A549 (cell line): ENCODE data around the gene COPS6. TPM values are rescaled to one million over a fixed set of nuclear protein-coding genes. Genes with fewer than 3 reads are reported as not detected.

Source experiments
- ATAC-seq, 2 experiments: fragments of 200-7000 bp in 1 of 2; fragments of >200 bp in 1 of 2; cut with Nextera tagmentation in 1 of 2; cut with Tn5 transposase in 1 of 2; 3 replicates each; pipeline versions ENCODE4 v1.8.0 to v1.9.1; 2018 to 2020; ENCODE audit warnings: mild to moderate bottlenecking in 1 of 2, moderate library complexity in 1 of 2
- CTCF ChIA-PET: fragments of 300-600 bp; sonication (Branson Sonifier 250); formaldehyde crosslinking; extraction: SDS; loops from one replicate; lab custom pipeline; 2021; ENCODE audit warnings: antibody characterized with exemption, inconsistent platforms; lab: Yijun Ruan, JAX
- POLR2A ChIA-PET: fragments of 350-600 bp; formaldehyde crosslinking; extraction: SDS; loops from one replicate; lab custom pipeline; 2021; ENCODE audit warnings: antibody characterized with exemption, inconsistent platforms; lab: Yijun Ruan, JAX
- DNase-seq, 2 experiments: peaks; one replicate each; pipeline versions ENCODE4 v3.0.0 to v3.0.0-alpha.2; 2011 to 2016; ENCODE audit warnings: low read depth in 1 of 2, low spot score in 1 of 2
- FAIRE-seq: peaks from 2 replicates; lab custom pipeline; 2011; peaks lifted over from hg19 to GRCh38; lab: Jason Lieb, UNC
- H3K27ac ChIP-seq, 2 experiments: fragments of >200 bp; sonication (Bioruptor Twin); formaldehyde crosslinking; 3 replicates each; pipeline ENCODE4 v1.5.1; 2016 to 2017
- H3K4me1 ChIP-seq: fragments of >200 bp; sonication (Bioruptor Twin); formaldehyde crosslinking; 3 replicates; pipeline ENCODE4 v1.6.1; 2016
- H3K4me2 ChIP-seq: fragments of >200 bp; sonication (Bioruptor Twin); formaldehyde crosslinking; 3 replicates; pipeline ENCODE4 v1.6.1; 2016
- H3K4me3 ChIP-seq: fragments of >200 bp; sonication (Bioruptor Twin); formaldehyde crosslinking; 3 replicates; pipeline ENCODE4 v1.5.1; 2016
- H3K9me3 ChIP-seq: fragments of >200 bp; sonication (Bioruptor Twin); formaldehyde crosslinking; 3 replicates; pipeline ENCODE4 v1.6.1; 2016
- BHLHE40 ChIP-seq: IDR thresholded peaks from 2 replicates; pipeline ENCODE4 v1.6.1; 2012; ENCODE audit warnings: low read depth, low read length, inconsistent platforms
- FOXS1 ChIP-seq: fragments of 250-450 bp; sonication (Bioruptor Pico); IDR thresholded peaks from 2 replicates; pipeline ENCODE4 v1.5.0; 2020; ENCODE audit warnings: mild to moderate bottlenecking, moderate library complexity
- JUN ChIP-seq, 2 experiments: fragments of >200 bp; sonication (Bioruptor Twin); formaldehyde crosslinking; IDR thresholded peaks; 2 replicates in 1 of 2; 3 replicates in 1 of 2; pipeline ENCODE4 v1.6.1; 2016 to 2017
- KDM5A ChIP-seq: fragments of 200-600 bp; sonication (generic); IDR thresholded peaks from 2 replicates; pipeline ENCODE4 v1.6.1; 2016; ENCODE audit warnings: antibody characterized with exemption, mild to moderate bottlenecking
- MAZ ChIP-seq: fragments of 150-350 bp; IDR thresholded peaks from 2 replicates; pipeline ENCODE4 v1.6.1; 2014; ENCODE audit warnings: antibody characterized with exemption, low read depth, low read length, borderline replicate concordance
- MYC ChIP-seq: IDR thresholded peaks from 2 replicates; pipeline ENCODE4 v1.6.1; 2012; ENCODE audit warnings: mild to moderate bottlenecking, inconsistent platforms, low read length, improper control_type of control experiment, borderline replicate concordance
- NPAS2 ChIP-seq: fragments of 250-450 bp; sonication (Bioruptor Pico); IDR thresholded peaks from 2 replicates; pipeline ENCODE4 v1.8.0; 2022; ENCODE audit warnings: mild to moderate bottlenecking, moderate library complexity, borderline replicate concordance
- NR3C1 ChIP-seq: fragments of >200 bp; sonication (Bioruptor Twin); formaldehyde crosslinking; IDR thresholded peaks from 3 replicates; pipeline ENCODE4 v1.6.1; 2017
- PHF8 ChIP-seq: fragments of 200-600 bp; sonication (generic); IDR thresholded peaks from 2 replicates; pipeline ENCODE4 v1.6.1; 2016; ENCODE audit warnings: low read depth, mild to moderate bottlenecking, antibody characterized with exemption, moderate library complexity, borderline replicate concordance
- RCOR1 ChIP-seq: fragments of 150-350 bp; IDR thresholded peaks from 2 replicates; pipeline ENCODE4 v1.6.1; 2014; ENCODE audit warnings: antibody characterized with exemption, low read length, low read depth
- SREBF2 ChIP-seq: fragments of 450-650 bp; IDR thresholded peaks from 2 replicates; pipeline ENCODE4 v1.6.1; 2014; ENCODE audit warnings: mild to moderate bottlenecking, moderate library complexity
- ZC3H11A ChIP-seq: fragments of 450-650 bp; IDR thresholded peaks from 2 replicates; pipeline ENCODE4 v1.6.1; 2014; ENCODE audit warnings: antibody characterized with exemption, mild to moderate bottlenecking
- ZFP36 ChIP-seq: fragments of 450-650 bp; IDR thresholded peaks from 2 replicates; pipeline ENCODE4 v1.6.1; 2014; ENCODE audit warnings: borderline replicate concordance; ENCODE audit not compliant: partially characterized antibody
- ZSCAN20 ChIP-seq: fragments of 250-450 bp; sonication (Bioruptor Pico); IDR thresholded peaks from 2 replicates; pipeline ENCODE4 v1.8.0; 2022; ENCODE audit warnings: mild to moderate bottlenecking, moderate library complexity
- WGBS: methylation state at CpG from one replicate; pipeline ENCODE4 v1.1.6; 2017; ENCODE audit errors: missing lambda C conversion rate; 5-methylcytosine and 5-hydroxymethylcytosine counted together
- polyA plus RNA-seq, 4 experiments: library from polyadenylated mRNA; depleted of rRNA in 3 of 4; stranded (reverse); fragments of >200 nt; fragmentation: RNase III in 1 of 4; extraction: RNeasy Plus Mini Kit Qiagen cat#74134 plus additional on column Dnase treatment in 1 of 4; gene quantifications; 2 replicates in 3 of 4; 3 replicates in 1 of 4; pipeline ENCODE4 v1.2.3, GENCODE V29; 2011 to 2017
- TF ChIP-seq, protein P1 (sequence below): IDR thresholded peaks from 2 replicates; pipeline ENCODE4 v1.6.1; 2012; ENCODE audit warnings: low read depth, borderline replicate concordance
- TF ChIP-seq, protein P2 (sequence below): fragments of 200-600 bp; sonication (generic); IDR thresholded peaks from 2 replicates; pipeline ENCODE4 v1.6.1; 2016; ENCODE audit warnings: antibody characterized with exemption, mild to moderate bottlenecking, moderate library complexity
- TF ChIP-seq, protein P3 (sequence below): fragments of >200 bp; sonication (Bioruptor Twin); formaldehyde crosslinking; IDR thresholded peaks from 2 replicates; pipeline ENCODE4 v1.6.1; 2016
- TF ChIP-seq, protein P4 (sequence below): fragments of 150-350 bp; IDR thresholded peaks from 2 replicates; pipeline ENCODE4 v1.6.1; 2014; ENCODE audit warnings: low read depth, mild to moderate bottlenecking, low read length
- TF ChIP-seq, protein P5 (sequence below): IDR thresholded peaks from 2 replicates; pipeline ENCODE4 v1.6.1; 2012
- TF ChIP-seq, protein P6 (sequence below): fragments of >200 bp; sonication (Bioruptor Twin); formaldehyde crosslinking; IDR thresholded peaks from 3 replicates; pipeline ENCODE4 v1.6.1; 2016
- TF ChIP-seq, protein P7 (sequence below): IDR thresholded peaks from 2 replicates; pipeline ENCODE4 v1.6.1; 2012
- TF ChIP-seq, protein P8 (sequence below): fragments of >200 bp; sonication (Bioruptor Twin); formaldehyde crosslinking; IDR thresholded peaks from 3 replicates; pipeline ENCODE4 v1.5.1; 2016

COPS6 gene
- polyA plus RNA-seq, 2 of the 4 experiments (the other 2 are of a cell fraction): 192 to 219 TPM

DNA sequence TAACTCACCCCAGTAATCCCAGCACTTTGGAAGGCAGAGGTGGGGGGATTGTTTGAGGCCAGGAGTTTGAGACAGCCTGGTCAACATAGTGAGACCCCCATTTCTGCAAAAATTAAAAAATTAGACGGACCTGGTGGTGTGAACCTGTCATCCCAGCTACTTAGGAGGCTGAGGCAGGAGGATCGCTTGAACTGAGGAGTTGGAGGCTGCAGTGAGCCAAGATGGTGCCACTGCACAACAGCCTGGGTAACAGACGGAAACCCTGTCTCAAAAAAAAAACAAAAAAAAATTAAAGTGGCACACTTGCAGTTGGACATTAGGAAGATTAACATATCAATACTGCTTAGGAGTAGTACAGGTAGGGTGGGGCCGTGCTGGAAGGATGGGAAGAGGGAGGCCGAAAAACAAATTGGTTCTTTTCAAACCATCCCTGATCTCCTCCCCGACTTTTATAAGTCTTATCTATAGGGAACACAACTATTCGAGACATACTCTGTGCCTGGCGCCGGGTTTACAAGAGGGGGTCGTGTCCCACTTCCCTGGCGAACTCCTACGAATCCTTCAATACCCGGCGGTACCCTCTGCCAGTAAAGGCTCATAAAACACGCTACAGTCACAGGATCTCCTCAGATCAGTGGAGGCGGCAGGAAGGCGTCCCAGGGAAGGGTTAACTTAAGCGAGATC is 29.8 kb downstream of the COPS6 start (continued):
- no peak for TF ChIP-seq ZSCAN20 (CRISPR knock-in tag)
- TF ChIP-seq PHF8: no peak
- TF ChIP-seq, all 56 proteins: peak for 0

DNA sequence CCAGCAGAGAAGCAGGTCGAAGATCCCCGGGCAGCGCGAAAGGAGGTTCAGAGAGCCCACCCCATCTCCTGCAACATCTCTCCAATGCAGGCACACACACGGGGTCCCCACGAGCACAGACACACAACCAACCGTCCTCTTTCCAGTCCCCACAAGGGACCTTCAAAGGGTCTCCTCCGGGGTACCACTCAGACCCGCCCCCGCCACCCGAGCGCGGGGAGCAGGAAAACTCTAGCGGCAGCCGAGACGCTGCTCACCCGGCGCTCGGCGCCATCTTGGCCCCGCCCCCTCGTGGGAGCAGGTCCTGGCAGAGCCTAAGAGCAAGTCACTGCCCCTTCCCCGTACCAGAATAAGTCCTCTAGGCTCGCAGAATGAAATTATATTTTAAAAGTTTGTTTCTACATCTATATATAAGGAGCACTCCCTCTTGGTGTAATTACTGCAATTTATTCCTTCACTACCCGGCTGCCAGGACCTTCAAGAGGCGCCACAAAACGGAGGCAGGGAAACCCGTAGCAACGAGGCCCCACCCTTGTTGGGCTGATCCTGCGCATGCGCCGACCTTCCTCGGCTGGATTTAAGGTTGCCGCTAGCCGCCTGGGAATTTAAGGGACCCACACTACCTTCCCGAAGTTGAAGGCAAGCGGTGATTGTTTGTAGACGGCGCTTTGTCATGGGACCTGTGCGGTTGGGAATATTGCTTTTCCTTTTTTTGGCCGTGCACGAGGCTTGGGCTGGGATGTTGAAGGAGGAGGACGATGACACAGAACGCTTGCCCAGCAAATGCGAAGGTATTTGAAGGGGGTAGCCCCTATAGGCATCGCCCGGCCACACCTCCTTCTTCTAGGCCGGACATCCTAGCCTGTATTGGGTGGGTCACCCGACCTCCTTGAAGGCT is 30.6 kb downstream of the COPS6 start, which contains the start of the genes CNPY4 and TAF6:
Gene CNPY4, plus strand, starts transcription at position 563 of the 898 bp plus-strand sequence. Its CDS starts 111 bp downstream, at position 674.
Gene TAF6, minus strand, starts transcription at position 287 of the 898 bp plus-strand sequence. CDS start 5,149 bp downstream, outside the sequence.
- ChIA-PET POLR2A (interaction anchor here (1.2 kb wide), 1 partner anchor 17 kb away, joined by 10 read pairs; the partner anchor contains the start of genes AP4M1 and MCM7), CTCF (interaction anchor here (5.6 kb wide), 1 partner anchor 12 kb away, joined by 46 read pairs; no protein-coding TSS in a partner anchor)
- FAIRE-seq: peak; percentile 18
- peak within 1 kb of the TSS; percentile 81 for H3K4me3 ChIP-seq
- peak; percentile 84 to 86 for ATAC-seq
- no peaks in the 10 kb centered on the region for H3K9me3 ChIP-seq
- peak; percentile 98 to 99 for DNase-seq
- H3K4me2 ChIP-seq: peak within 1 kb of the TSS; percentile 92
- peak within 1 kb of the TSS; percentile 86 to 90 for H3K27ac ChIP-seq
- H3K4me1 ChIP-seq: peaks cover 13% of the 10 kb centered on the region
- 1% methylated on average over 44 of the region's 49 CpGs for WGBS
- TF ChIP-seq RCOR1: no peak
- TF ChIP-seq, protein P1, sequence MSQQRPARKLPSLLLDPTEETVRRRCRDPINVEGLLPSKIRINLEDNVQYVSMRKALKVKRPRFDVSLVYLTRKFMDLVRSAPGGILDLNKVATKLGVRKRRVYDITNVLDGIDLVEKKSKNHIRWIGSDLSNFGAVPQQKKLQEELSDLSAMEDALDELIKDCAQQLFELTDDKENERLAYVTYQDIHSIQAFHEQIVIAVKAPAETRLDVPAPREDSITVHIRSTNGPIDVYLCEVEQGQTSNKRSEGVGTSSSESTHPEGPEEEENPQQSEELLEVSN: peak; percentile 64
- no peak for TF ChIP-seq ZC3H11A
- TF ChIP-seq MYC: no peak
- TF ChIP-seq, protein P2, sequence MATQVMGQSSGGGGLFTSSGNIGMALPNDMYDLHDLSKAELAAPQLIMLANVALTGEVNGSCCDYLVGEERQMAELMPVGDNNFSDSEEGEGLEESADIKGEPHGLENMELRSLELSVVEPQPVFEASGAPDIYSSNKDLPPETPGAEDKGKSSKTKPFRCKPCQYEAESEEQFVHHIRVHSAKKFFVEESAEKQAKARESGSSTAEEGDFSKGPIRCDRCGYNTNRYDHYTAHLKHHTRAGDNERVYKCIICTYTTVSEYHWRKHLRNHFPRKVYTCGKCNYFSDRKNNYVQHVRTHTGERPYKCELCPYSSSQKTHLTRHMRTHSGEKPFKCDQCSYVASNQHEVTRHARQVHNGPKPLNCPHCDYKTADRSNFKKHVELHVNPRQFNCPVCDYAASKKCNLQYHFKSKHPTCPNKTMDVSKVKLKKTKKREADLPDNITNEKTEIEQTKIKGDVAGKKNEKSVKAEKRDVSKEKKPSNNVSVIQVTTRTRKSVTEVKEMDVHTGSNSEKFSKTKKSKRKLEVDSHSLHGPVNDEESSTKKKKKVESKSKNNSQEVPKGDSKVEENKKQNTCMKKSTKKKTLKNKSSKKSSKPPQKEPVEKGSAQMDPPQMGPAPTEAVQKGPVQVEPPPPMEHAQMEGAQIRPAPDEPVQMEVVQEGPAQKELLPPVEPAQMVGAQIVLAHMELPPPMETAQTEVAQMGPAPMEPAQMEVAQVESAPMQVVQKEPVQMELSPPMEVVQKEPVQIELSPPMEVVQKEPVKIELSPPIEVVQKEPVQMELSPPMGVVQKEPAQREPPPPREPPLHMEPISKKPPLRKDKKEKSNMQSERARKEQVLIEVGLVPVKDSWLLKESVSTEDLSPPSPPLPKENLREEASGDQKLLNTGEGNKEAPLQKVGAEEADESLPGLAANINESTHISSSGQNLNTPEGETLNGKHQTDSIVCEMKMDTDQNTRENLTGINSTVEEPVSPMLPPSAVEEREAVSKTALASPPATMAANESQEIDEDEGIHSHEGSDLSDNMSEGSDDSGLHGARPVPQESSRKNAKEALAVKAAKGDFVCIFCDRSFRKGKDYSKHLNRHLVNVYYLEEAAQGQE: no peak
- TF ChIP-seq, protein P3, sequence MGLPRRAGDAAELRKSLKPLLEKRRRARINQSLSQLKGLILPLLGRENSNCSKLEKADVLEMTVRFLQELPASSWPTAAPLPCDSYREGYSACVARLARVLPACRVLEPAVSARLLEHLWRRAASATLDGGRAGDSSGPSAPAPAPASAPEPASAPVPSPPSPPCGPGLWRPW: no peak
- TF ChIP-seq, protein P4, sequence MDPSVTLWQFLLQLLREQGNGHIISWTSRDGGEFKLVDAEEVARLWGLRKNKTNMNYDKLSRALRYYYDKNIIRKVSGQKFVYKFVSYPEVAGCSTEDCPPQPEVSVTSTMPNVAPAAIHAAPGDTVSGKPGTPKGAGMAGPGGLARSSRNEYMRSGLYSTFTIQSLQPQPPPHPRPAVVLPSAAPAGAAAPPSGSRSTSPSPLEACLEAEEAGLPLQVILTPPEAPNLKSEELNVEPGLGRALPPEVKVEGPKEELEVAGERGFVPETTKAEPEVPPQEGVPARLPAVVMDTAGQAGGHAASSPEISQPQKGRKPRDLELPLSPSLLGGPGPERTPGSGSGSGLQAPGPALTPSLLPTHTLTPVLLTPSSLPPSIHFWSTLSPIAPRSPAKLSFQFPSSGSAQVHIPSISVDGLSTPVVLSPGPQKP: no peak
- TF ChIP-seq KDM5A: peak; percentile 88
- no peak for TF ChIP-seq SREBF2
- TF ChIP-seq, protein P5, sequence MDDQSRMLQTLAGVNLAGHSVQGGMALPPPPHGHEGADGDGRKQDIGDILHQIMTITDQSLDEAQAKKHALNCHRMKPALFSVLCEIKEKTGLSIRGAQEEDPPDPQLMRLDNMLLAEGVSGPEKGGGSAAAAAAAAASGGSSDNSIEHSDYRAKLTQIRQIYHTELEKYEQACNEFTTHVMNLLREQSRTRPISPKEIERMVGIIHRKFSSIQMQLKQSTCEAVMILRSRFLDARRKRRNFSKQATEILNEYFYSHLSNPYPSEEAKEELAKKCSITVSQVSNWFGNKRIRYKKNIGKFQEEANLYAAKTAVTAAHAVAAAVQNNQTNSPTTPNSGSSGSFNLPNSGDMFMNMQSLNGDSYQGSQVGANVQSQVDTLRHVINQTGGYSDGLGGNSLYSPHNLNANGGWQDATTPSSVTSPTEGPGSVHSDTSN: peak; percentile 61; the same call in 1 of the 2 replicates
- no peak for TF ChIP-seq ZFP36
- no peak for TF ChIP-seq BHLHE40
- TF ChIP-seq, protein P6, sequence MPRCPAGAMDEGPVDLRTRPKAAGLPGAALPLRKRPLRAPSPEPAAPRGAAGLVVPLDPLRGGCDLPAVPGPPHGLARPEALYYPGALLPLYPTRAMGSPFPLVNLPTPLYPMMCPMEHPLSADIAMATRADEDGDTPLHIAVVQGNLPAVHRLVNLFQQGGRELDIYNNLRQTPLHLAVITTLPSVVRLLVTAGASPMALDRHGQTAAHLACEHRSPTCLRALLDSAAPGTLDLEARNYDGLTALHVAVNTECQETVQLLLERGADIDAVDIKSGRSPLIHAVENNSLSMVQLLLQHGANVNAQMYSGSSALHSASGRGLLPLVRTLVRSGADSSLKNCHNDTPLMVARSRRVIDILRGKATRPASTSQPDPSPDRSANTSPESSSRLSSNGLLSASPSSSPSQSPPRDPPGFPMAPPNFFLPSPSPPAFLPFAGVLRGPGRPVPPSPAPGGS: peak; percentile 86; the same call in 2 of the 3 replicates
- TF ChIP-seq NPAS2 (CRISPR knock-in tag): no peak
- TF ChIP-seq, protein P7, sequence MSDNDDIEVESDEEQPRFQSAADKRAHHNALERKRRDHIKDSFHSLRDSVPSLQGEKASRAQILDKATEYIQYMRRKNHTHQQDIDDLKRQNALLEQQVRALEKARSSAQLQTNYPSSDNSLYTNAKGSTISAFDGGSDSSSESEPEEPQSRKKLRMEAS: no peak; the same call in none of the 2 replicates
- TF ChIP-seq MAZ: 0 out of 2 replicates have a peak, but pooled peaks have one; percentile 14
- TF ChIP-seq NR3C1: no peak
- no peak for TF ChIP-seq FOXS1 (CRISPR knock-in tag)
- peak; percentile 36 to 76; a peak in 3 of 5 replicates for TF ChIP-seq JUN (IDR thresholded peaks at IDR 0.05)
- TF ChIP-seq, protein P8, sequence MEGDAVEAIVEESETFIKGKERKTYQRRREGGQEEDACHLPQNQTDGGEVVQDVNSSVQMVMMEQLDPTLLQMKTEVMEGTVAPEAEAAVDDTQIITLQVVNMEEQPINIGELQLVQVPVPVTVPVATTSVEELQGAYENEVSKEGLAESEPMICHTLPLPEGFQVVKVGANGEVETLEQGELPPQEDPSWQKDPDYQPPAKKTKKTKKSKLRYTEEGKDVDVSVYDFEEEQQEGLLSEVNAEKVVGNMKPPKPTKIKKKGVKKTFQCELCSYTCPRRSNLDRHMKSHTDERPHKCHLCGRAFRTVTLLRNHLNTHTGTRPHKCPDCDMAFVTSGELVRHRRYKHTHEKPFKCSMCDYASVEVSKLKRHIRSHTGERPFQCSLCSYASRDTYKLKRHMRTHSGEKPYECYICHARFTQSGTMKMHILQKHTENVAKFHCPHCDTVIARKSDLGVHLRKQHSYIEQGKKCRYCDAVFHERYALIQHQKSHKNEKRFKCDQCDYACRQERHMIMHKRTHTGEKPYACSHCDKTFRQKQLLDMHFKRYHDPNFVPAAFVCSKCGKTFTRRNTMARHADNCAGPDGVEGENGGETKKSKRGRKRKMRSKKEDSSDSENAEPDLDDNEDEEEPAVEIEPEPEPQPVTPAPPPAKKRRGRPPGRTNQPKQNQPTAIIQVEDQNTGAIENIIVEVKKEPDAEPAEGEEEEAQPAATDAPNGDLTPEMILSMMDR: no peak
